HepG2 (cell line): ENCODE measurements around the gene KLF7.

ENCODE experiments used
- CHD2 ChIP-seq: IDR thresholded peaks from 2 replicates; pipeline ENCODE4 v1.6.1; 2011; ENCODE audit warnings: low read depth, low read length, improper control_type of control experiment
- EZH2 ChIP-seq: conservative IDR thresholded peaks from 2 replicates; pipeline ENCODE4 v1.6.1; 2012; ENCODE audit warnings: mild to moderate bottlenecking, low read depth, low read length, moderate library complexity
- FOXK2 ChIP-seq: fragments of 450-650 bp; IDR thresholded peaks from 2 replicates; pipeline ENCODE4 v1.6.1; 2016
- JUNB ChIP-seq: sonication (generic); formaldehyde crosslinking; IDR thresholded peaks from 2 replicates; pipeline ENCODE4 v1.8.0; 2022; ENCODE audit warnings: missing genetic modification reagents, mild to moderate bottlenecking, borderline replicate concordance
- RXRA ChIP-seq: sonication (generic); formaldehyde crosslinking; IDR thresholded peaks from 2 replicates; pipeline ENCODE4 v1.5.1; 2020; ENCODE audit warnings: missing genetic modification reagents
- XRCC5 ChIP-seq: fragments of 200-400 bp; formaldehyde crosslinking; optimal IDR thresholded peaks from 2 replicates; pipeline ENCODE3; 2017; ENCODE audit warnings: mild to moderate bottlenecking, low read length
- ZBTB7B ChIP-seq: sonication (generic); formaldehyde crosslinking; IDR thresholded peaks from 2 replicates; pipeline ENCODE4 v1.4.0; 2020; ENCODE audit warnings: missing genetic modification reagents
- ZFP82 ChIP-seq: sonication (generic); formaldehyde crosslinking; IDR thresholded peaks from 2 replicates; pipeline ENCODE4 v1.5.1; 2020; ENCODE audit warnings: mild to moderate bottlenecking, missing genetic modification reagents, borderline replicate concordance
- ZNF274 ChIP-seq: sonication (generic); formaldehyde crosslinking; IDR thresholded peaks from 2 replicates; pipeline ENCODE4 v1.5.1; 2020; ENCODE audit warnings: mild to moderate bottlenecking, missing genetic modification reagents
- ZNF282 ChIP-seq: fragments of 450-650 bp; IDR thresholded peaks from 2 replicates; pipeline ENCODE4 v1.6.1; 2018; ENCODE audit not compliant: partially characterized antibody
- TF ChIP-seq, protein P1 (sequence below): sonication (generic); formaldehyde crosslinking; IDR thresholded peaks from 2 replicates; pipeline ENCODE4 v1.4.0; 2020; ENCODE audit warnings: missing genetic modification reagents

DNA sequence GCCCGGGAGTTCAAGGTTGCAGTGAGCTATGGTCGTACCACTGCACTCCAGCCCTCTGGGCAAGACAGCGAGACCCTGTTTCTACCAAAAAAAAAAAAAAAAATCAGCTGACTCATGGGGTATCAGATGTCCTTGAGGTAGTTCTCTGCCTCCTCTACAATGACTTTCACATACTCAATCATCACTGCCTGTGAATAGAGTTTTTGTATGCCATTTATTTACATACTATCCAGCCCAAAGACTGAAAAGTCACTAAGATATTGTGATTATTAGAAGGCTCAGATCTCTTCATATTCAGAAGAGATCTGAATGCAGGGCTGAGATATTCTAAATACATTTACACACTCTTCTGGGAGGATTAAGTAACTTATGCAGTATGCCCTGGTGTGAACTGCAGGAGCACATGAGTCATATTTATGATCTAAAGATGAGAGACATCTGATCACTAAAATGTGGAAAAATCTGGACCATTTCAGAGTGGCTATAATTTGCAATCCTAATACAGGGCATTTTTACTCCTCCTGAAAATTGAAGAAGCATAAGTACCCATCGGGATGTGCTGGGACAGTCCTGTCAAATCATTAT, 38.9 kb downstream of the KLF7 start:
- TF ChIP-seq, protein P1, sequence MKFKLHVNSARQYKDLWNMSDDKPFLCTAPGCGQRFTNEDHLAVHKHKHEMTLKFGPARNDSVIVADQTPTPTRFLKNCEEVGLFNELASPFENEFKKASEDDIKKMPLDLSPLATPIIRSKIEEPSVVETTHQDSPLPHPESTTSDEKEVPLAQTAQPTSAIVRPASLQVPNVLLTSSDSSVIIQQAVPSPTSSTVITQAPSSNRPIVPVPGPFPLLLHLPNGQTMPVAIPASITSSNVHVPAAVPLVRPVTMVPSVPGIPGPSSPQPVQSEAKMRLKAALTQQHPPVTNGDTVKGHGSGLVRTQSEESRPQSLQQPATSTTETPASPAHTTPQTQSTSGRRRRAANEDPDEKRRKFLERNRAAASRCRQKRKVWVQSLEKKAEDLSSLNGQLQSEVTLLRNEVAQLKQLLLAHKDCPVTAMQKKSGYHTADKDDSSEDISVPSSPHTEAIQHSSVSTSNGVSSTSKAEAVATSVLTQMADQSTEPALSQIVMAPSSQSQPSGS (CRISPR knock-in tag): no peak
- TF ChIP-seq ZFP82: no peak
- no peak for TF ChIP-seq JUNB (CRISPR knock-in tag)
- no peak for TF ChIP-seq RXRA (CRISPR knock-in tag)
- TF ChIP-seq ZNF282: no peak
- no peak for TF ChIP-seq XRCC5
- no peak for TF ChIP-seq CHD2
- no peak for TF ChIP-seq EZH2
- no peak for TF ChIP-seq ZBTB7B
- no peak for TF ChIP-seq FOXK2
- TF ChIP-seq ZNF274 (CRISPR knock-in tag): no peak
